ENCODE results near the gene METAP1D. TPM values are rescaled to one million over a fixed set of nuclear protein-coding genes. Genes with fewer than 3 reads are reported as not detected.

Gene METAP1D
- total RNA-seq, 2 donors from 2014 or later = 4.1 to 4.8 TPM

DNA sequence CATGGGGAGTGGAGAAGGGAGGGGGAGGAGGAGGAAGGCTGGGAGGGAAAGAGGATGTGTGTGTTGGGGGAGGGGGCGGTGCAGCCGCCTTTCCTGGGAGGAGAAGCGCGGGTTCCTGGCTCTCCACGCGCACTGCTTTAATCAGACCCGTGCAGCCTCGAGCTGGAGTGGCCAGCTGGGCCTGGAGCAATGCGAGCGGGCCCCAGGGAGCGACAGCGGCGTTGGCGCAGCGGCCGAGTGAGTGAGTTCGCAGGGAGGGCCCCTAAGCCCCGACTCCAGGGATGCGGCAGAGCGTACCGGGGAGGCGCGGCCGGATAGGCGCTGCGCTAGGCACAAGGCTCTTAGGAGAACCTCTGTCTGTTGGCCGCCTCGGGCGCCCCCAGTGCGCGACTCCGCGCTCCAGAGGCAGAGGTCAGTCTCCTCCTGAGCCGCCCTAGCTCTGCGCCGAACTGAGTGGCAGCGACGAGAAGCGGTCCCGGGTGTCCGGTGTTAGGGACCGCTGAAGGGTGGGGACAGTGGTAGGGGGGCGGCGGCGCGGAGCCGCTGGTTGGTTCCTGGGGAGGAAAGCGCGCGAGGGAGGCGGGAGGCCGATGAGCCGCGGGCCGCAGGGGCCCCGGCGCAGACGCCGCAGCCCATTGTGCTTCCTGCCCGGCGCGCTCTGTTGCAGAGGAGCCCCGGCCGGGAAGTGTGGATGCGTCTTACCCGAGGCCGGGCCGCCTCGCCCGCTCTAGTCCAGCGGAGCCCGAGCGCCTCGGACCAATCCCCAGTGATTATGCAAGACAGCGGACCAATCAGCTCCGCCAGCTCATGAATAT, 85.1 kb downstream of the METAP1D start:
- Mint-ChIP-seq H3K27ac (no peak overlapping the region), H3K36me3 (ENCODE audit: low read depth) (peaks cover 46% of the 10 kb centered on the region), H3K27me3 (peaks cover 86% of the 10 kb centered on the region), H3K4me1 (peaks cover 20% of the 10 kb centered on the region), H3K4me3 (peak overlapping the region; percentile 75), H3K9me3 (no peaks in the 10 kb centered on the region)
- ATAC-seq (replicated peaks) = peak; percentile 90

DNA sequence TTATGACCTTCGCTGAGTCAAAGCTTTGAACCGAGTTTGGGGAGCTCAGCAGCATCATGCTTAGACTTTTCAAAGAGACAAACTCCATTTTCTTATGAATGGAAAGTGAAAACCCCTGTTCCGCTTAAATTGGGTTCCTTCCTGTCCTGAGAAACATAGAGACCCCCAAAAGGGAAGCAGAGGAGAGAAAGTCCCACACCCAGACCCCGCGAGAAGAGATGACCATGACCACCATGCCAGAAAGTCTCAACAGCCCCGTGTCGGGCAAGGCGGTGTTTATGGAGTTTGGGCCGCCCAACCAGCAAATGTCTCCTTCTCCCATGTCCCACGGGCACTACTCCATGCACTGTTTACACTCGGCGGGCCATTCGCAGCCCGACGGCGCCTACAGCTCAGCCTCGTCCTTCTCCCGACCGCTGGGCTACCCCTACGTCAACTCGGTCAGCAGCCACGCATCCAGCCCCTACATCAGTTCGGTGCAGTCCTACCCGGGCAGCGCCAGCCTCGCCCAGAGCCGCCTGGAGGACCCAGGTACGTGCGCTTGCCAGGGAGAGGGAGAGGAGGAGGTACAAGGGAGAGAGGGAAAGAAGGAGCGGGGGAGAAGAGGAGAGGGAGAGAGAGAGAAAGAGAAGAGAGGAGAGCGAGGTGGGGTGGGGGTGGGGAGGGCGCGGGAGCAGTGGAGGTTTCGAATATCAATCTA, 85.9 kb downstream of the METAP1D start, which contains the start of gene DLX1:
TSS of gene DLX1 (plus strand) at position 48 of the 700 bp plus-strand sequence. CDS start at position 219, 171 bp downstream.
- H3K27me3 Mint-ChIP-seq = peaks cover 83% of the 10 kb centered on the region
- H3K27ac Mint-ChIP-seq = no peak within 1 kb of the TSS
- peaks cover 20% of the 10 kb centered on the region for H3K4me1 Mint-ChIP-seq
- H3K4me3 Mint-ChIP-seq = peak within 1 kb of the TSS; percentile 75
- ATAC-seq (replicated peaks) = peak; percentile 13
- no peaks in the 10 kb centered on the region for H3K9me3 Mint-ChIP-seq
- peaks cover 40% of the 10 kb centered on the region for H3K36me3 Mint-ChIP-seq (ENCODE audit: low read depth)

DNA sequence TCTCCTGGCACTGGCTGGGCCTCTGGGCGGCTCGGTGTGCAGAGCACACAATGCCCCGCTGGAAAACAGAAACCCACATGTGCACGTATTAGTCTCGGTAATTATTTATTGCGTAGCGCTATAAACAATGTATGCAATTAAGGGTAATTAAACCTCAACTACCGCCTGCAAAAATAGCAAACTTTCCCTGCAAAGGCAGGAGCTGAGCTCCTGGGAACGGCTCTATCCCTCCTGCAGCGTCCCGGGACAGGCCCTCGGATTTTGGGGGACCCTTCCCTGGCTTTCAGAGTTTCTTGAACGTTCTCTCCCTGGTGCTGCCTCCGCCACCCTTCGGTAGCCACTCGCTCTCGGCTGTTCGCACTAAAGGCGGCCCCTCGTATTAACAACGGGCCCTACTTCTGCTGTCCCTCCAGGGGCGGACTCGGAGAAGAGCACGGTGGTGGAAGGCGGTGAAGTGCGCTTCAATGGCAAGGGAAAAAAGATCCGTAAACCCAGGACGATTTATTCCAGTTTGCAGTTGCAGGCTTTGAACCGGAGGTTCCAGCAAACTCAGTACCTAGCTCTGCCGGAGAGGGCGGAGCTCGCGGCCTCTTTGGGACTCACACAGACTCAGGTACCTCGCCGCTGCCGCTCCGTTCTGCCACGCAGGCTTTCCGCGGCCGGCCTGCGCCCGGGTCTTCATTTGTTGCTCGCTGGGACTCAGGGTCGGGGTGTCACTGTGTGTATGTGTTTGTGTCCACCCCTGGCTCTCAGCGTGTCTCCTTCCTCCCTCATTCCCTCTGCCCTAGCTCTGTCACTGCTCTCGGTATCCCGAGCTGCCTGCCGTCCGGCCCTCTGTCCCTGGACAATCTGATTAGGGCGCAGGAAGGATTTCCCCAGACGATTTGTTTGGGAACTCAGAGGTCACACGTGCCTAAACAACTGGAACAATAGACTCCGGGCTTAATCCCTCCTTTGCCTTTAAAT, 86.8 kb downstream of the METAP1D start:
- peaks cover 84% of the 10 kb centered on the region for H3K27me3 Mint-ChIP-seq
- H3K27ac Mint-ChIP-seq = peak overlapping the region; percentile 25
- peak; percentile 39 for ATAC-seq (replicated peaks)
- H3K4me1 Mint-ChIP-seq = peaks cover 20% of the 10 kb centered on the region
- H3K9me3 Mint-ChIP-seq = no peaks in the 10 kb centered on the region
- peak overlapping the region; percentile 75 for H3K4me3 Mint-ChIP-seq
- H3K36me3 Mint-ChIP-seq (ENCODE audit: low read depth) = peaks cover 40% of the 10 kb centered on the region

DNA sequence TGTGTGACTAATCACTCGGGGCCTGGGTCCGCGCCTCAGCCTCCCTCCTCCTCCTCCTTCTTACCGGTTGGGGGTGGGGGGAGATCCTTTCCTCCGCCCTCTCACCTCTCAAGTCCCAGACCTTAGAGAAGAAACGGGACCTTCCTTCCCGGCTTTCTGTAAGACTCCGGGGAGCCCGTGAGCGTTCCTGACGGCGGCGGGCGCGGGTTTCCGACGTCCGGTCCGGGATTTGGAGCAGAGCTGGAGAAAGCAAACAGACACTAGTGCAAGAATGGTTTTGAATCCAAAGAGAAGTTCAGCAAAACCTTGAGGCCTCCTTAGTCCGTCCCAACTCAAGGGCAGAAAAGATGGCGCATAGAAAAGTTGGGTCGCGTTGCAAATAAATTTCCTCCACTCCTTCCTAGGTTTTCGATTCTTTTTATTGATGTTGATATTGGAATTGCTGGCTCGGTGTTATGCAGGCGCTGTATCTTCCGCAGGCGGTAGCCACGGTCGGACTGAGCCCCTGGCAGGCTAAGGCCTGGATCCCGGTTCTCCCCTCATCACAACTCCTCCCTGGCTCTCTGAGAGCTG, 87.5 kb downstream of the METAP1D start:
- H3K9me3 Mint-ChIP-seq = no peaks in the 10 kb centered on the region
- H3K27me3 Mint-ChIP-seq = peaks cover 84% of the 10 kb centered on the region
- peaks cover 20% of the 10 kb centered on the region for H3K4me1 Mint-ChIP-seq
- peaks cover 40% of the 10 kb centered on the region for H3K36me3 Mint-ChIP-seq (ENCODE audit: low read depth)
- H3K4me3 Mint-ChIP-seq = peak overlapping the region; percentile 75
- peak overlapping the region; percentile 25 for H3K27ac Mint-ChIP-seq
- ATAC-seq (replicated peaks) = no peak

DNA sequence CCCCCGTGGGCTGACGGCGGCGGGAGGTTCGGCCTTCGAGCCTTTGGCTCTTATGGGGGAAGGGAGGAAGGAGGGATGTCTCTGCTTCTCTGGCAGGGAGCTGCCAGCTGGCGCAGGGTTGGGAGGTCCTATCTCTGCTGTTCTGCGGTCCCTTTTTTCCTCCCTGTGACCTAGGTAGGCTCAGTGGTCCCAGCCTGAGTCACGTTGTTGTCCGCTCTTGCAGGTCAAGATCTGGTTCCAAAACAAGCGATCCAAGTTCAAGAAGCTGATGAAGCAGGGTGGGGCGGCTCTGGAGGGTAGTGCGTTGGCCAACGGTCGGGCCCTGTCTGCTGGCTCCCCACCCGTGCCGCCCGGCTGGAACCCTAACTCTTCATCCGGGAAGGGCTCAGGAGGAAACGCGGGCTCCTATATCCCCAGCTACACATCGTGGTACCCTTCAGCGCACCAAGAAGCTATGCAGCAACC, 88.1 kb downstream of the METAP1D start:
- peak overlapping the region; percentile 25 for H3K27ac Mint-ChIP-seq
- H3K4me3 Mint-ChIP-seq = peak overlapping the region; percentile 75
- no peak for ATAC-seq (replicated peaks)
- H3K9me3 Mint-ChIP-seq = no peaks in the 10 kb centered on the region
- H3K4me1 Mint-ChIP-seq = peaks cover 20% of the 10 kb centered on the region
- peaks cover 84% of the 10 kb centered on the region for H3K27me3 Mint-ChIP-seq
- peaks cover 46% of the 10 kb centered on the region for H3K36me3 Mint-ChIP-seq (ENCODE audit: low read depth)

DNA sequence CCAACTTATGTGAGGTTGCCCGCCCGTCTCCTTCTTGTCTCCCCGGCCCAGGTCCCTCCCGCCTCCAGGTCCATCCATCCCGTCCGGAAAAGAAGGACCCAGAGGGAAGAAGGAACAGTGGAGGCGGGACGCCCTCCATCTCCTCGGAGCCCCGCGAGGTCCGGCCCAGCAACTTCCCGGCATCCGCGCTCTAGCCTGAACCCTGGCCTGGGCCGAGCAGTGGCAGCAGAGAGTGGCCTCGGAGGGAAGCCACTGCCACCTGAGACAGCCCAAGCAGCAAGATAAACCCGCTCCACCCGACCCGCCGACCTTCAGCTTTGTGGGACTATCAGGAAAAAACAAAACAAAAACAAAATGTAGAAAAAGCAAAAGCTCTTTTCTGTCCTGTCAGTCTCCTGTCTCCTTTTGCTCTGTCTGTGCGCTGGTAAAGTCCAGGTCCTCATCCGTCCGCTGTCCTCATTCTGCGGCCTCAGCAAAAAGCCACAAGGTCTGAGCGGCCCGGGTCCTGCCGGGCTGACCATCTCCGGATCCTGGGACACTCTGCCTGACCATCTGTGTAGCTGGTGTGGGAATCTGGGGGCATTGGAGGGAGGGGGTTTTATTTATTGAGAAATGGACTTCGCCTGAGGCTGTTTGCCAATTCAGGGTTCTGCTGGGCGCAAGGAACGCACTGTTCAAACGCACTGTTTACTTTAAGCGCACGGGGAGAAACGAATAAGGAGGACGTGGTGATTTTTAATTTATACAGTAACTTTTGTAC, 88.7 kb downstream of the METAP1D start:
- Mint-ChIP-seq H3K27me3 (peaks cover 84% of the 10 kb centered on the region), H3K9me3 (no peaks in the 10 kb centered on the region), H3K36me3 (ENCODE audit: low read depth) (peaks cover 50% of the 10 kb centered on the region), H3K4me1 (peaks cover 24% of the 10 kb centered on the region), H3K4me3 (peak overlapping the region; percentile 75), H3K27ac (no peak overlapping the region)
- no peak for ATAC-seq (replicated peaks)

DNA sequence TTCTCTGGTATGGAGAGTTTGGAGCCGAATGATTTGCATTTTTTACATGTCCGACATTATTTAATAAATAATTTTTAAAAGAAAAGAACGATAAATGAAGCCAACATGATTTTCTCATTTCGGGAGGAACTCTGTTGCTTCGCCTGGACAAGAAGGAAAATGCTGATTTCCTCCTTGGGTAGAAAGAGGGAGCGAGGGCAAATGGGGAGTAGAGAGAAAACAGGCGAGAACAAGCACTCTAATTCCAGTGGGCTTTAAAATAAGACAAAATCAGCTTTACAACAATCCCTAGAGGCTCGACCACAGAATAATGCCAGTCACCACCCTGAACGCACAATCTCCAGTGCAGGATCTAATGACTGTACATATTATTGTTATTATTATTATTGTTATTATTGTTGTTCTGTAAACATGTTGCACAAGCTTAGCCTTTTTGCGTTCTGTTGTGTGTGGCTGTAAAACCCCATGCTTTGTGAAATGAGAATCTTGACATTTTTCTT, 89.3 kb downstream of the METAP1D start:
- no peak for ATAC-seq (replicated peaks)

DNA sequence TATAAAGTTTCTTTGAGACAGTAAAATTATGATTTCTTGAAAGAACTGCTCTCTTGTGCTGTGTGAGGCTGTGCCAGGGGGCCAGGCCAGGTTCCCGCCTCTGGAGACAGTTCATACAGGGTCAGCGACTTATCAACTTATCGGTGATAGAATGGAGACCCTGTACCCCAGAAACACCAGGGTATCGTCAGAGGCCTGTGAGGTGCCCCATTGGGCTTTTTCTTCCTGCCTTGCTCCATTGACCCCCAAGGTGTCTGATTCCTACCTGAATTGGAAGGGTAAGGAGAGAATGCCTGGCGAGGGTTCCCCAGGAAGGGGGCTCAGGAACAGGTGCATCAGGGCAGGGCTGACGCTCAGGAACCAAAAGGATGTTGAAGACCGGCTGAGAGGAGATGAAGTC, 89.9 kb downstream of the METAP1D start:
- peaks cover 81% of the 10 kb centered on the region for H3K27me3 Mint-ChIP-seq
- H3K36me3 Mint-ChIP-seq (ENCODE audit: low read depth) = peaks cover 38% of the 10 kb centered on the region
- ATAC-seq (replicated peaks) = no peak
- peaks cover 17% of the 10 kb centered on the region for H3K4me1 Mint-ChIP-seq
- no peaks in the 10 kb centered on the region for H3K9me3 Mint-ChIP-seq
- no peak overlapping the region for H3K4me3 Mint-ChIP-seq
- no peak overlapping the region for H3K27ac Mint-ChIP-seq

More for the DNA sequence above, 89.3 kb downstream of the METAP1D start:
- Mint-ChIP-seq H3K4me1 (peaks cover 18% of the 10 kb centered on the region), H3K36me3 (ENCODE audit: low read depth) (peaks cover 44% of the 10 kb centered on the region), H3K27ac (no peak overlapping the region), H3K9me3 (no peaks in the 10 kb centered on the region), H3K4me3 (no peak overlapping the region), H3K27me3 (peaks cover 83% of the 10 kb centered on the region)

DNA sequence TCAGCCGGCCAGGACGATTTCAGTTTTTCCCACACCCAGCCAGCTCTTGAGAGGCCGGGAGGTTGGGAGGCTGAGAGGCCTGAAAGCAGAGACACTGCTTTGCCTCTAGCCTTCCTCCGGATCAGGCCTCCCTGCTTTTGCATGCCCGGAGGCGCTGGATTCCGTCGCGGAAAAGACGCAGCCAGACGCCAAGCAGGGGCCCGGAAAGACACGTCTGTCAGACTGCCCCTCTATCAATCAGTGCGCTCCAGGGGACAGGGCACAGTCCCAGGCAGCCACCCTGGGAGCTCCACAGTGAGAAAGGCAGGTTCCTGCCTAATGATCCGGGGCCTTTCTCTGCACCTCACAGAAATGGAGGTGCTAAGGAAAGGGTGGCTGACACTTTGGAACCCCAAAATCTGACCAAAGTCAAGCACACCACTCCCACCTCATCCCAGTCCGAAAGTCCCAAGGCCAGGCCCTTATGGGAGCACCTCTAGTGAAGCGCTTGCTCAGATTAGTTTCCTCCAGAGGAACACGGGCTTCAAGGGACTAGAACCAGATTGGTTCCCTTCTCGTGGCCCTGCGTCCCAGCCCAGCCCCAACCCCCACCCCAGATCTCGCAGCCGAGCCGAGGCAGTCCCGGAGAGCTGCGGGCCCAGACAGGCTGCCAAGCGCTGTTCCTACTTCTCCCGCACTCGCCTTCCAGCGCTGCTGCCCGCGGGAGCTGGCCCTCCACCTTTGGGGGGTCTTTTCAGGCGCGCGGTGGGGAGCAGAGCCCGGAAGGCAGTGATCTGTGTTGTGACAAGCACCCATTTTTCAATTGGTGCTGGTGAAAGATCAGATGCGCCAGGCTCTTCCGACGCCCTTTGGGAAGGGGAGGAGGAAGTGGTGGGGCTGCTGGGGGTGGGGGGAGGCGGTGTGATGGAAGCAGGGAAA, 90.5 kb downstream of the METAP1D start:
- no peak for ATAC-seq (replicated peaks)
- H3K27me3 Mint-ChIP-seq = peaks cover 78% of the 10 kb centered on the region

DNA sequence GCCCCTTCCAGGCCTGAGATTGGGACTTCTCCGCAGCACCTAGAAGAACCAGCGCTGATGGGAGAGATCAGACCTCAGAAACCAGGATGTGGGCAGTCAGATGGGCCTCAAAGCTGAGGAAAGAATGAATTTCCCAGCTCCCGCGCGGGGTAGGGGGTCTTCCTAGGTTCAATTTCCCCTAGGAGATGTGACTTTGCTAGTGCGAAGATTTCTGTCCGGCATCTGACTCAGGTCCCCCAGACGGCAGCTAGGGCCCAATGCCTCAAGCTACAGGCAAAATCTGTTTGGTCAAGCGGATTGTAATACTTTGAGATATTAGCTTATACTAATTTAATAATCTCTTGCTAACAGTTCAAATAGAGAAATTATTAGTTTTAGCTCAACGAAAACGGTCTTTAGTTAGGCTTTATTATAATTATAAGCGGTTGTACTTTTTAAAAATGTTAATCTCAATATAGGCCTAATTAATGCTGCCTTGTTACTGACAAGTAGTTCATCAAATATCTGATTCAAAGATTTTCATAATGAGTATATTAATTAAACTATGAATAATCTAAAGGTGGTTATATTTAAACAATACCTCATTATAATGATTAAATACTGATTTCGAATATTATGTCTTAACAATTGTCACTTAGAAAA, 91.4 kb downstream of the METAP1D start:
- Mint-ChIP-seq H3K4me1 (peaks cover 14% of the 10 kb centered on the region), H3K27ac (no peak overlapping the region), H3K4me3 (no peak overlapping the region), H3K9me3 (no peaks in the 10 kb centered on the region), H3K36me3 (ENCODE audit: low read depth) (peaks cover 27% of the 10 kb centered on the region), H3K27me3 (peaks cover 79% of the 10 kb centered on the region)
- no peak for ATAC-seq (replicated peaks)

More for the DNA sequence above, 90.5 kb downstream of the METAP1D start:
- no peaks in the 10 kb centered on the region for H3K9me3 Mint-ChIP-seq
- H3K36me3 Mint-ChIP-seq (ENCODE audit: low read depth) = peaks cover 35% of the 10 kb centered on the region
- H3K4me1 Mint-ChIP-seq = peaks cover 16% of the 10 kb centered on the region
- H3K4me3 Mint-ChIP-seq = no peak overlapping the region
- no peak overlapping the region for H3K27ac Mint-ChIP-seq

DNA sequence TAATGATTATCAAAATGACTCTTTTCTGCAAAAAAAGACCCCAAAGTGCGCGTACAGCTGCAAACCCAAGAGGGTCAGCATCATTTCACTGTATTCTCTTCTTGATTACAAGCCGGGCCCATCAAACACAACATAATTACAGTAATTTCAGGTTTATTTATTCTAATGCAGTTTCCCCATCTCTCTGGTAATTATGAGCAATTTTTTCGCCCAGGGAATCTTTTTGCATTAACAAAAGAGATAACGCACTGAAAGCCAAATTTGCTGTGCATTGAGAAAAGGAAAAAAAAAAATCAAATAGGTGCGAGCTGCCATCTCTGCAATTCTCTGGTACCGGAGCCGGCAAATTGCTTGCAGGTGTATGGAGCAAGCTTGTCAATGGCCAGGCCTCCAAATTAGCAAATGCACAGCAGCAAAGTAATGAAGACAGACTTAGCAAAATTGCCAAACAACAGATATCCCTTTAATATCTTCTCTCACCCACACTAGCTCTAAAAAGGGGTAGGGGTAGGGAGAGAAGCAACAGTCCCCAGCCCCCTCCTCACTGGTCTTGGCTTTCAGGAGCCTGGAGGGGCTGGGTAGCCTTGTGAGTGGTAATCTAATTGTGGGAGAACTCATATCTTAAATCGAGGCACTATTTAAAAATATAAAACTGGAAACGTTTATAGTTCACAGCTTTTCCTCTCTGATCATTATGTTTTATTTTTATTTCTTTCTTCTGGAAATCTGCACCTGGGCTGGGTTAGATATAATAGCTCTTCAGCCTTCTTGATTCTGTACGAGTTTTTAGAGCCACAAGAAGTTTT, 92.2 kb downstream of the METAP1D start:
- peaks cover 19% of the 10 kb centered on the region for H3K4me1 Mint-ChIP-seq

More for the DNA sequence above, 92.2 kb downstream of the METAP1D start:
- peaks cover 78% of the 10 kb centered on the region for H3K27me3 Mint-ChIP-seq
- H3K27ac Mint-ChIP-seq = no peak overlapping the region
- H3K9me3 Mint-ChIP-seq = no peaks in the 10 kb centered on the region
- no peak overlapping the region for H3K4me3 Mint-ChIP-seq
- no peak for ATAC-seq (replicated peaks)
- H3K36me3 Mint-ChIP-seq (ENCODE audit: low read depth) = peaks cover 27% of the 10 kb centered on the region

Data from activated T-helper 17 cell treated with anti-CD3 and anti-CD28 coated beads, Interleukin-2, amount 50 U/mL, for 72 hours (primary cell).